Thoracic aorta (tissue), 2 donors: ENCODE results near the gene CRY2. TPM values are rescaled to one million over a fixed set of nuclear protein-coding genes. Genes with fewer than 3 reads are reported as not detected.

Experiments
- ATAC-seq: fragments of 150-250 bp; one replicate; pipeline ENCODE4 v1.8.0; 2017; ENCODE audit warnings: low read depth; ENCODE audit not compliant: insufficient number of reproducible peaks, low FRiP score
- DNase-seq: peaks from one replicate; pipeline ENCODE4 v3.0.0-alpha.2; 2020; ENCODE audit warnings: low spot score
- H3K27ac ChIP-seq, 2 donors: fragments of 200-600 bp; sonication (generic); 1 replicate in 1 of 2; 2 replicates in 1 of 2; pipeline ENCODE4 v1.5.1; 2016; ENCODE audit warnings: mild to moderate bottlenecking in 2 of 2, moderate library complexity in 2 of 2
- H3K27me3 ChIP-seq: fragments of 200-600 bp; sonication (generic); replicated peaks from 2 replicates; pipeline ENCODE4 v1.6.0; 2016; ENCODE audit warnings: mild to moderate bottlenecking; ENCODE audit not compliant: insufficient read depth
- H3K36me3 ChIP-seq: fragments of 200-600 bp; sonication (generic); one replicate; pipeline ENCODE4 v1.5.1; 2016
- H3K4me1 ChIP-seq, 2 donors: fragments of 200-600 bp; sonication (generic); 1 replicate in 1 of 2; 2 replicates in 1 of 2; pipeline versions ENCODE4 v1.5.1 to v1.6.0; 2016; ENCODE audit warnings: low read depth in 2 of 2, mild to moderate bottlenecking in 1 of 2; ENCODE audit not compliant: control insufficient read depth in 1 of 2
- H3K4me3 ChIP-seq: fragments of 200-600 bp; sonication (generic); 2 replicates; pipeline ENCODE4 v1.5.1; 2016; ENCODE audit warnings: mild to moderate bottlenecking
- H3K9me3 ChIP-seq: fragments of 200-600 bp; sonication (generic); 2 replicates; pipeline ENCODE4 v1.5.1; 2016
- CTCF ChIP-seq: fragments of 200-600 bp; sonication (generic); IDR thresholded peaks from one replicate; pipeline ENCODE4 v1.5.1; 2019; ENCODE audit warnings: antibody characterized with exemption
- total RNA-seq, 2 donors: library from RNA; depleted of rRNA; stranded (reverse); fragments of >200 nt; gene quantifications; one replicate each; pipeline versions ENCODE4 v1.1.0 to v1.2.3, GENCODE V29; 2016

The CRY2 gene
- total RNA-seq, result 10 to 100 TPM; 41.2 to 54.4 TPM

GRCh38 chr11:45846974-45847910, at the start of gene CRY2:
CRY2 (plus strand) TSS chr11:45847475; CDS start chr11:45847491, 16 bp downstream.
- Histone ChIP-seq H3K27me3 (no peaks in the 10 kb centered on the region), H3K4me3 (peak within 1 kb of the TSS; percentile 96), H3K4me1 (peaks cover 30 to 53% of the 10 kb centered on the region in 2 donors), H3K27ac (peak within 1 kb of the TSS; percentile 97), H3K9me3 (no peaks in the 10 kb centered on the region), H3K36me3 (no peaks in the 10 kb centered on the region)
- TF ChIP-seq CTCF, result no peak
- ATAC-seq, result peak; percentile 90
- peak; percentile 96 for DNase-seq

- no peaks in the 10 kb centered on the region for H3K36me3 ChIP-seq
- no peaks in the 10 kb centered on the region for H3K27me3 ChIP-seq
- H3K27ac ChIP-seq, result no peak overlapping the region
- no peaks in the 10 kb centered on the region for H3K4me1 ChIP-seq
- H3K9me3 ChIP-seq, result no peaks in the 10 kb centered on the region
- H3K4me3 ChIP-seq, result no peak overlapping the region
- ATAC-seq (no peak), DNase-seq (no peak)
- no peak for TF ChIP-seq CTCF
Measured at GRCh38 chr11:45798793-45799441, 48.4 kb upstream of the CRY2 start.

- no peaks in the 10 kb centered on the region for H3K27me3 ChIP-seq
- H3K4me3 ChIP-seq, result no peak overlapping the region
- no peak for TF ChIP-seq CTCF
- H3K36me3 ChIP-seq, result no peaks in the 10 kb centered on the region
- ATAC-seq, result no peak
- DNase-seq, result no peak
- no peaks in the 10 kb centered on the region for H3K9me3 ChIP-seq
- H3K4me1 ChIP-seq, result no peaks in the 10 kb centered on the region
- H3K27ac ChIP-seq, result no peak overlapping the region
Measured at GRCh38 chr11:45799562-45799961, 47.7 kb upstream of the CRY2 start.

GRCh38 chr11:45800261-45800660, 47.0 kb upstream of the CRY2 start:
- ATAC-seq, result no peak
- Histone ChIP-seq H3K4me3 (no peak overlapping the region), H3K27ac (no peak overlapping the region), H3K27me3 (no peaks in the 10 kb centered on the region), H3K4me1 (no peaks in the 10 kb centered on the region), H3K36me3 (no peaks in the 10 kb centered on the region), H3K9me3 (no peaks in the 10 kb centered on the region)
- TF ChIP-seq CTCF, result no peak
- DNase-seq, result no peak

GRCh38 chr11:45801723-45802315, 45.5 kb upstream of the CRY2 start:
- Histone ChIP-seq H3K36me3 (no peaks in the 10 kb centered on the region), H3K27me3 (no peaks in the 10 kb centered on the region), H3K9me3 (no peaks in the 10 kb centered on the region), H3K4me3 (no peak overlapping the region), H3K4me1 (peaks cover 12 to 15% of the 10 kb centered on the region in 2 donors), H3K27ac (no peak overlapping the region)
- DNase-seq (no peak), ATAC-seq (no peak)
- TF ChIP-seq CTCF, result no peak
